GM12878 (cell line): ENCODE results near the gene SPATA25. TPM values are rescaled to one million over a fixed set of nuclear protein-coding genes. Genes with fewer than 3 reads are reported as not detected.

Source experiments
- ATAC-seq: fragments of 200-7000 bp; cut with Tn5 transposase; 3 replicates; pipeline ENCODE4 v1.9.1; 2020; ENCODE audit warnings: mild to moderate bottlenecking, moderate library complexity
- BruUV-seq: library from RNA; stranded (reverse); fragments of 400-500 nt; replicated peaks from 2 replicates; lab custom pipeline; 2021; lab: Mats Ljungman, UMichigan
- CTCF ChIA-PET: fragments of 300-600 bp; sonication (Branson Sonifier 250); formaldehyde crosslinking; extraction: SDS; loops from one replicate; lab custom pipeline; 2021; ENCODE audit warnings: inconsistent platforms; lab: Yijun Ruan, JAX
- POLR2A ChIA-PET: fragments of 350-600 bp; formaldehyde crosslinking; extraction: SDS; loops from one replicate; lab custom pipeline; 2021; ENCODE audit warnings: inconsistent platforms; lab: Charles Lee
- RAD21 ChIA-PET: fragments of 300-600 bp; sonication (Branson Sonifier 250); formaldehyde crosslinking; loops from one replicate; lab custom pipeline; 2023; ENCODE audit warnings: antibody characterized with exemption; ENCODE audit not compliant: unreplicated experiment; lab: Charles Lee
- SMC1A ChIA-PET: fragments of 300-600 bp; sonication (Branson Sonifier 250); formaldehyde crosslinking; loops from one replicate; lab custom pipeline; 2023; ENCODE audit not compliant: unreplicated experiment, uncharacterized antibody; lab: Charles Lee
- DNase-seq: peaks from one replicate; pipeline ENCODE4 v3.0.0-alpha.2; 2011; ENCODE audit warnings: low read depth, low spot score
- FAIRE-seq: peaks from 3 replicates; lab custom pipeline; 2011; peaks lifted over from hg19 to GRCh38; lab: Jason Lieb, UNC
- H2AFZ ChIP-seq: 2 replicates; pipeline ENCODE4 v1.6.0; 2011; ENCODE audit warnings: low read depth, low read length, control low read depth; ENCODE audit not compliant: control insufficient read depth
- H3K27ac ChIP-seq: 2 replicates; pipeline ENCODE4 v1.5.1; 2011; ENCODE audit warnings: control low read depth; ENCODE audit not compliant: control insufficient read depth, insufficient read depth
- H3K27me3 ChIP-seq, 2 experiments: replicated peaks in 1 of 2; 2 replicates each; pipeline versions ENCODE4 v1.6.0 to v1.6.1; 2011; ENCODE audit warnings: low read length in 1 of 2; ENCODE audit not compliant: control insufficient read depth in 2 of 2, insufficient read depth in 2 of 2
- H3K36me3 ChIP-seq, 2 experiments: 2 replicates each; pipeline ENCODE4 v1.5.1; 2011; ENCODE audit warnings: low read length in 1 of 2; ENCODE audit not compliant: control insufficient read depth in 2 of 2, insufficient read depth in 2 of 2
- H3K4me1 ChIP-seq: 2 replicates; pipeline ENCODE4 v1.6.1; 2011; ENCODE audit warnings: mild to moderate bottlenecking, low read length, moderate library complexity, mixed read lengths; ENCODE audit not compliant: control insufficient read depth, insufficient read depth
- H3K4me2 ChIP-seq: 2 replicates; pipeline ENCODE4 v1.6.0; 2011; ENCODE audit warnings: control low read depth; ENCODE audit not compliant: control insufficient read depth, insufficient read depth
- H3K4me3 ChIP-seq: fragments of 200-600 bp; sonication (generic); 2 replicates; pipeline ENCODE4 v1.5.1; 2016
- H3K79me2 ChIP-seq: 2 replicates; pipeline ENCODE4 v1.6.0; 2011; ENCODE audit warnings: low read length; ENCODE audit not compliant: control insufficient read depth, insufficient read depth
- H3K9ac ChIP-seq: 2 replicates; pipeline ENCODE4 v1.8.0; 2011; ENCODE audit warnings: low read length, control low read depth, mixed read lengths; ENCODE audit not compliant: control insufficient read depth, insufficient read depth
- H3K9me3 ChIP-seq: replicated peaks from 3 replicates; pipeline ENCODE4 v1.5.1; 2011; ENCODE audit warnings: mild to moderate bottlenecking, low read length; ENCODE audit not compliant: control insufficient read depth, insufficient read depth
- H4K20me1 ChIP-seq: 2 replicates; pipeline ENCODE4 v1.6.0; 2011; ENCODE audit not compliant: control insufficient read depth, insufficient read depth
- ASH2L ChIP-seq: fragments of 300-600, 200-600 bp; sonication (generic); IDR thresholded peaks from 2 replicates; pipeline ENCODE4 v1.6.1; 2017; ENCODE audit warnings: low read depth, mild to moderate bottlenecking, borderline replicate concordance
- CBX5 ChIP-seq: sonication (generic); IDR thresholded peaks from 2 replicates; pipeline ENCODE4 v1.6.1; 2016; ENCODE audit warnings: low read depth, moderate library complexity, mild to moderate bottlenecking, inconsistent platforms
- CEBPB ChIP-seq, 2 experiments: fragments of 150-350 bp in 1 of 2; IDR thresholded peaks; 2 replicates each; pipeline ENCODE4 v1.6.1; 2012 to 2014; ENCODE audit warnings: low read depth in 2 of 2, low read length in 2 of 2, borderline replicate concordance in 1 of 2, inconsistent platforms in 1 of 2
- IKZF2 ChIP-seq, 2 experiments: fragments of 450-650 bp; IDR thresholded peaks; 2 replicates each; pipeline ENCODE4 v1.6.1; 2017; ENCODE audit warnings: mild to moderate bottlenecking in 2 of 2, moderate library complexity in 2 of 2
- NBN ChIP-seq: fragments of 450-650 bp; IDR thresholded peaks from 2 replicates; pipeline ENCODE4 v1.6.1; 2016
- NRF1 ChIP-seq: conservative IDR thresholded peaks from 2 replicates; pipeline ENCODE4 v1.6.1; 2011; ENCODE audit warnings: mild to moderate bottlenecking, low read depth, low read length, improper control_type of control experiment
- PAX8 ChIP-seq: fragments of 450-650 bp; IDR thresholded peaks from 2 replicates; pipeline ENCODE4 v1.6.1; 2017; ENCODE audit warnings: mild to moderate bottlenecking, moderate library complexity
- POLR2AphosphoS2 ChIP-seq: IDR thresholded peaks from 2 replicates; pipeline ENCODE4 v1.6.1; 2011; ENCODE audit warnings: low read depth, mild to moderate bottlenecking, low read length, improper control_type of control experiment, moderate library complexity
- POU2F2 ChIP-seq: IDR thresholded peaks from 3 replicates; pipeline ENCODE4 v1.6.1; 2011; ENCODE audit warnings: low read depth, mild to moderate bottlenecking, low read length, borderline replicate concordance
- RELB ChIP-seq: fragments of 450-650 bp; IDR thresholded peaks from 2 replicates; pipeline ENCODE4 v1.6.1; 2017; ENCODE audit warnings: low read depth, mild to moderate bottlenecking, moderate library complexity
- ZNF622 ChIP-seq: fragments of 450-650 bp; IDR thresholded peaks from 2 replicates; pipeline ENCODE4 v1.6.1; 2017; ENCODE audit warnings: mild to moderate bottlenecking, inconsistent platforms
- WGBS: methylation state at CpG from one replicate; pipeline ENCODE4 v1.1.6; 2016; ENCODE audit warnings: low lambda C conversion rate; ENCODE audit not compliant: insufficient replicate concordance, insufficient coverage; ENCODE audit errors: missing lambda C conversion rate; 5-methylcytosine and 5-hydroxymethylcytosine counted together
- in situ Hi-C: fragments of 300-500 bp; cut with MboI; formaldehyde crosslinking; loops from 9 replicates; pipeline ENCODE4 v1.14.3; 2018; ENCODE audit warnings: mixed read lengths
- intact Hi-C: fragments of 100-400 bp; cut with micrococcal nuclease; formaldehyde crosslinking; loops from one replicate; pipeline ENCODE4 v1.14.2; 2022; ENCODE audit not compliant: unreplicated experiment
- polyA plus RNA-seq, 11 experiments: library from polyadenylated mRNA; depleted of rRNA in 4 of 11; unstranded in 6 of 11; stranded (reverse) in 5 of 11; fragments of >200 nt; fragmentation: Nextera tagmentation in 4 of 11; fragmentation: Illumina TruSeq in 1 of 11; extraction: Ambion mirVana in 4 of 11; extraction: Trizol in 1 of 11; gene quantifications; 1 replicate in 1 of 11; 2 replicates in 10 of 11; pipeline versions ENCODE4 v1.2.1 to v1.2.3, GENCODE V29; 2011 to 2016; ENCODE audit warnings: inconsistent platforms in 2 of 11, missing spikeins in 2 of 11, low read depth in 1 of 11
- total RNA-seq, 4 experiments: library from RNA; depleted of rRNA in 3 of 4; stranded (reverse); fragments of >200 nt in 3 of 4; fragmentation: Illumina TruSeq in 1 of 4; extraction: Trizol in 1 of 4; gene quantifications; 2 replicates each; pipeline versions ENCODE4 v1.2.1 to v1.2.3, GENCODE V29; 2013 to 2021

The SPATA25 gene
- total and polyA plus RNA-seq, 10 of the 15 experiments (the other 5 are each of a cell fraction or from before 2014, with no cell fraction given): 0.28 to 2.9 (median 1.3) TPM; not detected in 3

- no peaks in the 10 kb centered on the region for H3K9me3 ChIP-seq
- H3K27me3 ChIP-seq: no peaks in the 10 kb centered on the region
- no peak overlapping the region for H3K4me2 ChIP-seq
- H3K27ac ChIP-seq: no peak overlapping the region
- TF ChIP-seq IKZF2 (IDR thresholded peaks at IDR 0.05) (no peak), ASH2L (no peak), CEBPB (IDR thresholded peaks at IDR 0.05; ENCODE audit: borderline replicate concordance in 1 of 2, low read depth in 2 of 2, low read length in 2 of 2) (no peak), RELB (no peak), POLR2AphosphoS2 (no peak), NRF1 (no peak), CBX5 (no peak), ZNF622 (no peak), NBN (no peak), PAX8 (no peak), POU2F2 (no peak)
- no TSS peak for BruUV-seq
- WGBS: 46% methylated on average over 9 of the region's 11 CpGs
- ChIA-PET POLR2A (interaction anchor here (1.1 kb wide), 3 partner anchors 8 to 25 kb away, joined by 3 to 7 read pairs (median 3); partner anchors contain the start of gene PCIF1), RAD21 (no interaction called here), CTCF (interaction anchor here (0.6 to 3.0 kb wide), 5 partner anchors 8 to 120 kb away, joined by 3 to 12 read pairs (median 4); no protein-coding TSS in a partner anchor), SMC1A (interaction anchor here (0.5 to 1.5 kb wide), 3 partner anchors 14 to 147 kb away, joined by 3 to 5 read pairs (median 3); no protein-coding TSS in a partner anchor)
- H4K20me1 ChIP-seq: no peaks in the 10 kb centered on the region
- ATAC-seq: no peak
- H3K79me2 ChIP-seq: no peaks in the 10 kb centered on the region
- no peak overlapping the region for H2AFZ ChIP-seq
- no peaks in the 10 kb centered on the region for H3K4me1 ChIP-seq
- intact Hi-C loops: no loop called here
- in situ Hi-C loops: no loop called here
- no peak overlapping the region for H3K9ac ChIP-seq
- H3K36me3 ChIP-seq: no peaks in the 10 kb centered on the region
- H3K4me3 ChIP-seq: no peak overlapping the region
- FAIRE-seq: no peak
- DNase-seq: no peak
Measured at GRCh38 chr20:45919542-45920399, 32.3 kb upstream of the SPATA25 start.
